Fibroblast of lung (primary cell): ENCODE measurements around the gene NECTIN4. TPM values are rescaled to one million over a fixed set of nuclear protein-coding genes. Genes with fewer than 3 reads are reported as not detected.

Source experiments
- DNase-seq, 2 donors: peaks; one replicate each; pipeline versions ENCODE4 v3.0.0 to v3.0.0-alpha.2; 2010; ENCODE audit warnings: low read depth in 2 of 2
- H2AFZ ChIP-seq: 2 replicates; pipeline ENCODE4 v1.5.1; 2012; ENCODE audit warnings: low read length, control low read depth, inconsistent platforms
- H3K27ac ChIP-seq: 2 replicates; pipeline ENCODE4 v1.5.1; 2011; ENCODE audit warnings: low read length, control low read depth; ENCODE audit not compliant: insufficient read depth
- H3K27me3 ChIP-seq: 2 replicates; pipeline ENCODE4 v1.5.1; 2011; ENCODE audit warnings: mild to moderate bottlenecking, low read length; ENCODE audit not compliant: control insufficient read depth, insufficient read depth
- H3K36me3 ChIP-seq: 2 replicates; pipeline ENCODE4 v1.5.1; 2011; ENCODE audit warnings: low read length; ENCODE audit not compliant: control insufficient read depth, insufficient read depth
- H3K4me1 ChIP-seq: 2 replicates; pipeline ENCODE4 v1.5.1; 2011; ENCODE audit warnings: low read length; ENCODE audit not compliant: control insufficient read depth, insufficient read depth; ENCODE audit errors: extremely low read depth
- H3K4me2 ChIP-seq: 2 replicates; pipeline ENCODE4 v1.5.1; 2011; ENCODE audit warnings: low read length, control low read depth; ENCODE audit not compliant: insufficient read depth; ENCODE audit errors: extremely low read depth
- H3K4me3 ChIP-seq, 4 experiments: fragments of 200-600 bp in 1 of 4; sonication (generic) in 1 of 4; replicated peaks in 1 of 4; 2 replicates each; pipeline ENCODE4 v1.5.1; 2011 to 2016; ENCODE audit warnings: low read length in 4 of 4, low read depth in 3 of 4, mild to moderate bottlenecking in 3 of 4, control low read depth in 2 of 4, inconsistent platforms in 1 of 4, mixed read lengths in 1 of 4; ENCODE audit not compliant: insufficient read depth in 1 of 4; ENCODE audit errors: control extremely low read depth in 1 of 4
- H3K79me2 ChIP-seq: 2 replicates; pipeline ENCODE4 v1.5.1; 2012; ENCODE audit warnings: mild to moderate bottlenecking, low read length, inconsistent platforms; ENCODE audit not compliant: control insufficient read depth, insufficient read depth
- H3K9ac ChIP-seq: 2 replicates; pipeline ENCODE4 v1.5.1; 2011; ENCODE audit warnings: mild to moderate bottlenecking, low read length, control low read depth; ENCODE audit not compliant: insufficient read depth
- H3K9me3 ChIP-seq: 2 replicates; pipeline ENCODE4 v1.5.1; 2012; ENCODE audit warnings: low read depth, low read length; ENCODE audit not compliant: control insufficient read depth, insufficient read depth
- H4K20me1 ChIP-seq: 2 replicates; pipeline ENCODE4 v1.5.1; 2011; ENCODE audit warnings: low read length; ENCODE audit not compliant: control insufficient read depth, insufficient read depth; ENCODE audit errors: extremely low read depth
- CTCF ChIP-seq, 2 donors: IDR thresholded peaks in 1 of 2; conservative IDR thresholded peaks in 1 of 2; 1 replicate in 1 of 2; 2 replicates in 1 of 2; pipeline ENCODE4 v1.5.1; 2011 to 2012; ENCODE audit warnings: low read length in 2 of 2, control low read depth in 1 of 2, inconsistent platforms in 1 of 2, low read depth in 1 of 2, mild to moderate bottlenecking in 1 of 2
- EZH2 ChIP-seq: IDR thresholded peaks from 2 replicates; pipeline ENCODE4 v1.5.1; 2012; ENCODE audit warnings: low read length, control low read depth, mild to moderate bottlenecking; ENCODE audit errors: missing control alignments
- polyA plus RNA-seq, 2 donors: library from polyadenylated mRNA; depleted of rRNA in 1 of 2; stranded (reverse) in 1 of 2; unstranded in 1 of 2; fragments of >200 nt; gene quantifications; 2 replicates each; pipeline ENCODE4 v1.2.1, GENCODE V29; 2011 to 2012; ENCODE audit warnings: missing spikeins in 1 of 2
- total RNA-seq: library from RNA; depleted of rRNA; stranded (reverse); fragments of >200 nt; gene quantifications from 2 replicates; pipeline ENCODE4 v1.2.1, GENCODE V29; 2014

Gene NECTIN4
- total and polyA plus RNA-seq, 2 donors (not counting 1 experiment from before 2014, with no cell fraction given), result 0.16 to 0.33 TPM

- Histone ChIP-seq H3K4me3 (no peak overlapping the region), H3K9me3 (no peaks in the 10 kb centered on the region), H3K36me3 (no peaks in the 10 kb centered on the region), H3K4me1 (no peaks in the 10 kb centered on the region), H3K4me2 (no peak overlapping the region), H4K20me1 (no peaks in the 10 kb centered on the region), H3K9ac (no peak overlapping the region), H3K27ac (no peak overlapping the region), H2AFZ (no peak overlapping the region), H3K27me3 (peaks cover 4% of the 10 kb centered on the region), H3K79me2 (no peaks in the 10 kb centered on the region)
- peak; percentile 19 to 57 for DNase-seq
- TF ChIP-seq EZH2 (no peak), CTCF (conservative IDR thresholded peaks at IDR 0.05 in 1 of 2, IDR thresholded peaks at IDR 0.05 in 1 of 2; ENCODE audit: low read depth in 1 of 2, low read length in 2 of 2) (peak; percentile 43 to 63)
These were observed 17.4 kb downstream of the NECTIN4 start for GRCh38 chr1:161071886-161072371.

- Histone ChIP-seq H3K4me3 (no peak overlapping the region), H3K9ac (no peak overlapping the region), H3K4me1 (no peaks in the 10 kb centered on the region), H3K27me3 (peaks cover 4% of the 10 kb centered on the region), H2AFZ (no peak overlapping the region), H3K27ac (no peak overlapping the region), H3K9me3 (no peaks in the 10 kb centered on the region), H3K4me2 (no peak overlapping the region), H4K20me1 (no peaks in the 10 kb centered on the region), H3K36me3 (no peaks in the 10 kb centered on the region), H3K79me2 (no peaks in the 10 kb centered on the region)
- DNase-seq, result no peak
- TF ChIP-seq CTCF (conservative IDR thresholded peaks at IDR 0.05 in 1 of 2, IDR thresholded peaks at IDR 0.05 in 1 of 2; ENCODE audit: low read depth in 1 of 2, low read length in 2 of 2) (no peak), EZH2 (no peak)
These were observed 18.6 kb downstream of the NECTIN4 start for GRCh38 chr1:161070761-161071160.

GRCh38 chr1:161069731-161070270, 19.6 kb downstream of the NECTIN4 start, which contains the start of gene ARHGAP30:
ARHGAP30 (minus strand) TSS chr1:161069891; CDS start chr1:161069624, 267 bp downstream.
- TF ChIP-seq CTCF (conservative IDR thresholded peaks at IDR 0.05 in 1 of 2, IDR thresholded peaks at IDR 0.05 in 1 of 2; ENCODE audit: low read depth in 1 of 2, low read length in 2 of 2) (no peak), EZH2 (no peak)
- Histone ChIP-seq H2AFZ (no peak within 1 kb of the TSS), H3K4me2 (no peak within 1 kb of the TSS), H3K27me3 (peaks cover 4% of the 10 kb centered on the region), H3K9ac (no peak within 1 kb of the TSS), H3K4me3 (no peak within 1 kb of the TSS), H3K79me2 (no peaks in the 10 kb centered on the region), H3K27ac (no peak within 1 kb of the TSS), H3K9me3 (no peaks in the 10 kb centered on the region), H3K4me1 (no peaks in the 10 kb centered on the region), H4K20me1 (no peaks in the 10 kb centered on the region), H3K36me3 (no peaks in the 10 kb centered on the region)
- DNase-seq, result no peak
